ENCODE results near the gene ASIC3. TPM values are rescaled to one million over a fixed set of nuclear protein-coding genes. Genes with fewer than 3 reads are reported as not detected.

The ASIC3 gene
- total RNA-seq, 1 experiment from 2014 or later: 13.6 TPM

DNA sequence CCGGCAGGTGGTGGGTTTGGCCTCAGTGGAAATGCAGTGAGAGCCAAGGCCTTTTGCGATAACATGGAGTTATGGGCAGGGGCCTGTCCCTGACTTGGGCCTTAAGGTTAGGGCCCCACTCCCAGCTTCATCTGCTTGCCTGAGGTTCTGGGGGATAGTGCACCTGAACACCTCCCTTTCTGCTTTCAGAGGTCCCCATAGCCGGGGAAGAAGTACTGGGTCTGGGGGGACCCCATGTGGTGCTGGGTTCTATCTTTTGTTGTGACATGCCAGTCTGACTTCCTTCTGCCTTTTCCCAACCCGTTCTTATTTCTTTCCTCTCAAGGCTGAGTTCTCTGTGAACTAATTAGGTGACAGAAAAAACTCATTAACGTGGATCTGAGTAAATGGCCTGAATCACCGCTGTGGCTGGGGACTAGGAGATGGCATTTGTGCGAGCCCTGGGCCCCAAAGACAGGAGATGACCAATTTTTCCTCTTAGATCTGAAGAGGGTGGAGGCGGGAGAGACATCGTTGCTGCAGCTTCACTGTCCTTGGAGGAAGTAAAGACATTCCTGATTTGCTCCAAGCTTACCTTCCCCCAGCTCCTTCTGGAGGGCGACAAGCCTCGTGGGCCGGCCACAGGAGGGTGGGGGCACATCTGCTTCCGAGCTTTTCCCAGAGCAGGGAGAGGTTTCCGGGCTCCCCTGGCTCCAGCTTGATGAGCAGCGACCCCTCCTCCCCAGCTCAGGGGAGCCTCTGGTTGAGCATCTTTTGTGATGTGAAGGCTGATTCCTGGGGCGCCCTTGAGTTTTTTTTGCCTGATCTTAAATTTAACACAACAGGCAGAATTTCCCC lies 39.9 kb downstream of the ASIC3 start:
- TF ChIP-seq, protein P1, sequence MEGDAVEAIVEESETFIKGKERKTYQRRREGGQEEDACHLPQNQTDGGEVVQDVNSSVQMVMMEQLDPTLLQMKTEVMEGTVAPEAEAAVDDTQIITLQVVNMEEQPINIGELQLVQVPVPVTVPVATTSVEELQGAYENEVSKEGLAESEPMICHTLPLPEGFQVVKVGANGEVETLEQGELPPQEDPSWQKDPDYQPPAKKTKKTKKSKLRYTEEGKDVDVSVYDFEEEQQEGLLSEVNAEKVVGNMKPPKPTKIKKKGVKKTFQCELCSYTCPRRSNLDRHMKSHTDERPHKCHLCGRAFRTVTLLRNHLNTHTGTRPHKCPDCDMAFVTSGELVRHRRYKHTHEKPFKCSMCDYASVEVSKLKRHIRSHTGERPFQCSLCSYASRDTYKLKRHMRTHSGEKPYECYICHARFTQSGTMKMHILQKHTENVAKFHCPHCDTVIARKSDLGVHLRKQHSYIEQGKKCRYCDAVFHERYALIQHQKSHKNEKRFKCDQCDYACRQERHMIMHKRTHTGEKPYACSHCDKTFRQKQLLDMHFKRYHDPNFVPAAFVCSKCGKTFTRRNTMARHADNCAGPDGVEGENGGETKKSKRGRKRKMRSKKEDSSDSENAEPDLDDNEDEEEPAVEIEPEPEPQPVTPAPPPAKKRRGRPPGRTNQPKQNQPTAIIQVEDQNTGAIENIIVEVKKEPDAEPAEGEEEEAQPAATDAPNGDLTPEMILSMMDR (IDR thresholded peaks at IDR 0.05; ENCODE audit: unreplicated experiment): no peak
- intact Hi-C loops (cut with micrococcal nuclease; ENCODE audit: unreplicated experiment): loop anchor here (1.0 kb wide), 1 partner anchor 23 kb away; no protein-coding TSS in a partner anchor
- DNase-seq: no peak
- Mint-ChIP-seq H3K4me1 (ENCODE audit: low read depth, unreplicated experiment) (peaks cover 35% of the 10 kb centered on the region), H3K36me3 (ENCODE audit: insufficient read depth, unreplicated experiment) (peaks cover 49% of the 10 kb centered on the region), H3K27me3 (ENCODE audit: unreplicated experiment) (no peaks in the 10 kb centered on the region), H3K4me3 (ENCODE audit: low read depth, unreplicated experiment) (peak overlapping the region; percentile 87), H3K9me3 (ENCODE audit: low read depth, unreplicated experiment) (no peaks in the 10 kb centered on the region), H3K27ac (ENCODE audit: unreplicated experiment) (no peak overlapping the region)
- CTCF ChIA-PET: interaction anchor here (0.5 to 1.4 kb wide), 3 partner anchors 17 to 60 kb away, joined by 3 to 5 read pairs (median 4); partner anchors contain the start of gene ABCB8
- TSS peak; percentile 28 for BruUV-seq (replicated peaks)

DNA sequence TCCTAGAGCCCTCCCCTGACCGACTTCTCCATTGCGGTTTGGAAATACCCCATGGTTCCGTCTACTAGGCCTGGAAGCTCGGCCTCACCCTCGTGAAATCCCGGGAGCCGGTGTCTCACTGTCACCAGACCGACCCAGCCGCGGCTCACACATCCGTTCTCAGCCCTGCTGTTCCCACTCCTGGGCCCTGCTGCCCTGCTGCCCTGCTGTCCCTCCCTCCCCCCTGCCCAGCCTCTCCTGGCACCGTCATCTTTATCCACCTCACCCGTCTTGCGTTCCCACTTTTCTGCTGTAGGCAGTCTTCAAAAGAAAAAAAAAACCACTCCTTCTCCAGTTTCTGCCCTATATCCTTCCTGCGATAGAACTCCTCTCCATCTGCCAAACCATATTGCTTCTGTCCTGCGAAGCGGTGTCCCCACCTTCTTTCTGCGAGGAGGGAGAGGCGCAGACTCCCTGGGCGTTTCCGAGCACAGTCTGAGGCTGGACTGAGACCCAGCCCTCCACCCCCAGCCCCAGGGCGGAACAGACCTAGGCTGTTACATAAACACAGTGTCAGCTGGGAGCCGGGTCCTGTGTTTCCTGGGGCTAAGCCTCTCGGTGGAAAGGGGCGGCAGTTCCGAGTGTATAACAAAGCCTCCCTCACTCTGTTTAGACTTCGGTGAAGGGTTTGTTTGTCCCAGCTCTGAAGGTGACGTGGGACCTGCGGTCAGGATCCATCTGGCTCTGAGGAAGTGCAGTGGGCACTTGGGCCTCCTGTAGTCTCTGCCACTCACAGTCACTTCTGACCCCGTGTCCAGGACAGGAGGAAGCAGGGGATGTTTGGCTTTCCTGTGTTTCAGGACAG lies 40.7 kb downstream of the ASIC3 start:
- TF ChIP-seq, protein P1 (IDR thresholded peaks at IDR 0.05; ENCODE audit: unreplicated experiment): no peak
- no peak for DNase-seq
- Mint-ChIP-seq H3K9me3 (ENCODE audit: low read depth, unreplicated experiment) (no peaks in the 10 kb centered on the region), H3K27ac (ENCODE audit: unreplicated experiment) (no peak overlapping the region), H3K36me3 (ENCODE audit: insufficient read depth, unreplicated experiment) (peaks cover 45% of the 10 kb centered on the region), H3K27me3 (ENCODE audit: unreplicated experiment) (no peaks in the 10 kb centered on the region), H3K4me1 (ENCODE audit: low read depth, unreplicated experiment) (peaks cover 35% of the 10 kb centered on the region), H3K4me3 (ENCODE audit: low read depth, unreplicated experiment) (no peak overlapping the region)
- BruUV-seq (replicated peaks): no TSS peak
- intact Hi-C loops (cut with micrococcal nuclease; ENCODE audit: unreplicated experiment): loop anchor here (1.0 kb wide), 1 partner anchor 22 kb away; no protein-coding TSS in a partner anchor
- CTCF ChIA-PET: interaction anchor here (1.4 kb wide), 1 partner anchor 61 kb away, joined by 4 read pairs; the partner anchor contains the start of gene ABCB8

DNA sequence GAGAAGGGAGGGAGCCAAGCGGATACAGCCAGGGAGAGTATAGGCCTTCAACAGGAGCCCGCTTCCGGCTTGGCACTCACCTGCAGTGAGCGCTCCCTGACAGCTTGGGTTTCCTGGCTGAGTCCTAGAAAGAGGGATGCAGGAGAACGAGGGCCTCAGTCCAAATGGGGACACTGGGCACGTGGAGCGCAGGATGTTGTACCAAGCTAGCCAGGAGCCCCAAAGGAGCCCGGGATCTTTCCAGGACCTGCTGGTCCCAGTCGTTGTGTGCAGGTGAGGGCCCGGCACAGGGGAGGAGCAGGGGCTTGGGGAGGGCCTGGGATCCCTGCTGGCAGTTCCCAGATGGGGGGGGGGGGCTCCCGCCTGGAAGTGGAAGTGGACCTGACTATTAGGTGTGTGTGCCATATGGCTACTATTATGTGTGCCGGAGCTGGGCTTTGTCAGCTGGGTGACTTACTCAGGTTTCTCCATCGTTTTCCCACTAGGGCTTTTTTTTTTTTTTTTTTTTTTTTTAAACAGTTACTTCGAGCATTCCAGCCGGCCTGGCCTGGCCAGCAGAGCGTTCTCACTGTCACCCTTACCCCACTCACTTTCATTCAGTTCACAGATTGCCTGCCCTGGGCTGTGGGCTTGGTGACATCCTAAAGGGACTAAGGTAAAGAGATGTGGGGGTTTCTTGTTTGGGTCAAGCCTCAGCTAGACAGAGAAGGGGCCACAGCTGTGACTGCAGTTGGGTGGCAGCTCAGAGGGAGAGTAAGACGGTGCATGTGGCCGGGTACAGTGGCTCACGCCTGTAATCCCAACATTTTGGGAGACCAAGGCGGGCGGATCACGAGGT lies 41.8 kb downstream of the ASIC3 start:
- TF ChIP-seq, protein P1 (IDR thresholded peaks at IDR 0.05; ENCODE audit: unreplicated experiment): no peak
- no peak for DNase-seq
- Mint-ChIP-seq H3K9me3 (ENCODE audit: low read depth, unreplicated experiment) (no peaks in the 10 kb centered on the region), H3K36me3 (ENCODE audit: insufficient read depth, unreplicated experiment) (peaks cover 45% of the 10 kb centered on the region), H3K27me3 (ENCODE audit: unreplicated experiment) (no peaks in the 10 kb centered on the region), H3K4me1 (ENCODE audit: low read depth, unreplicated experiment) (peaks cover 31% of the 10 kb centered on the region), H3K27ac (ENCODE audit: unreplicated experiment) (no peak overlapping the region), H3K4me3 (ENCODE audit: low read depth, unreplicated experiment) (no peak overlapping the region)
- CTCF ChIA-PET: interaction anchor here (0.7 kb wide), 1 partner anchor 18 kb away, joined by 6 read pairs; no protein-coding TSS in a partner anchor
- no TSS peak for BruUV-seq (replicated peaks)
- intact Hi-C loops (cut with micrococcal nuclease; ENCODE audit: unreplicated experiment): no loop called here

DNA sequence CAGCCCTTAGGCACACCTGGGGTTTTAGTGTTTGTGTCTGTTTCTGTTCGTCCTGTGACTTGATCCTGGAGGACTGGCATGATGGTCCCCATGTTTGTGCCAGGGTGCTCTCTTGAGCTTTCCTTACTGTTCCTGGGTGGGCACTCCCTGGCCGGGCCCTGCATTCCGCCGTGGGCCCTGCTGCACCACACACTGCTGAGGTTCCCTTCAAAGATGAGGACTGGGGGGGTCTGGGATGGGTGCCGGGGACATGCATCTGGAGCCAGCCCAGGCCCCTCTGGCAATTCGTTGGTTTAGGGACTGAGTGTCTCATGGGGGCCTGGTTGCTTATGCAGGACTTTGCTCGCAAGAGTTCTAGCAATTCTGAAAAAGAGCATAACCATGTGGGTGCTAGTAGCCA lies 42.7 kb downstream of the ASIC3 start:
- intact Hi-C loops (cut with micrococcal nuclease; ENCODE audit: unreplicated experiment): no loop called here

More for the DNA sequence above, 42.7 kb downstream of the ASIC3 start:
- TF ChIP-seq, protein P1 (IDR thresholded peaks at IDR 0.05; ENCODE audit: unreplicated experiment): no peak
- Mint-ChIP-seq H3K27me3 (ENCODE audit: unreplicated experiment) (no peaks in the 10 kb centered on the region), H3K4me3 (ENCODE audit: low read depth, unreplicated experiment) (no peak overlapping the region), H3K9me3 (ENCODE audit: low read depth, unreplicated experiment) (no peaks in the 10 kb centered on the region), H3K27ac (ENCODE audit: unreplicated experiment) (no peak overlapping the region), H3K4me1 (ENCODE audit: low read depth, unreplicated experiment) (peaks cover 23% of the 10 kb centered on the region), H3K36me3 (ENCODE audit: insufficient read depth, unreplicated experiment) (peaks cover 37% of the 10 kb centered on the region)
- no TSS peak for BruUV-seq (replicated peaks)
- DNase-seq: no peak
- CTCF ChIA-PET: no interaction called here
